Dedifferentiated amniotic fluid mesenchymal stem cell (primary cell): ENCODE measurements around the gene PHTF1.
"Not testable (repeated sequence)": the region's sequence is repeated elsewhere in the genome, so short reads cannot be mapped to it uniquely, and the experiment has no call there.

Source experiments
- DNase-seq: peaks from one replicate; pipeline ENCODE4 v3.0.0-alpha.2; 2016; ENCODE audit errors: extremely low spot score

PHTF1 gene

DNA sequence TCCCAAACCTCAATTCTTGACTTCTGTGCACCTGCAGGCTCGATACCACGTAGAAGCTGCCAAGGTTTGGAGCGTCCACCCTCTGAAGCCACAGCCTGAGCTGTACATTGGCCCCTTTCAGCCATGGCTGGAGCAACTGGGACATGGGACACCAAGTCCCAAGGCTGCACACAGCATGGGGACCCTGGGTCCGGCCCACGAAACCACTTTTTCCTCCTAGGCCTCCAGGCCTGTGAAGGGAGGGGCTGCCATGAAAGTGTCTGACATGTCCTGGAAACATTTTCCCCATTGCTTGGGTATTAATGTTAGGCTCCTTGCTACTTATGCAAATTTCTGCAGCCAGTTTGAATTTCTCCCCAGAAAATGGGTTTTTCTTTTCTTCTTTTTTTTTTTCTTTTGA lies 40.7 kb downstream of the PHTF1 start:
- not testable (repeated sequence) for DNase-seq

- not testable (repeated sequence) for DNase-seq
These were observed 41.8 kb downstream of the PHTF1 start for GRCh38 chr1:113717506-113717905.

- no peak for DNase-seq
These were observed 44.5 kb downstream of the PHTF1 start for GRCh38 chr1:113714606-113715269.

- no peak for DNase-seq
These were observed 57.9 kb downstream of the PHTF1 start for GRCh38 chr1:113701429-113701828.

DNA sequence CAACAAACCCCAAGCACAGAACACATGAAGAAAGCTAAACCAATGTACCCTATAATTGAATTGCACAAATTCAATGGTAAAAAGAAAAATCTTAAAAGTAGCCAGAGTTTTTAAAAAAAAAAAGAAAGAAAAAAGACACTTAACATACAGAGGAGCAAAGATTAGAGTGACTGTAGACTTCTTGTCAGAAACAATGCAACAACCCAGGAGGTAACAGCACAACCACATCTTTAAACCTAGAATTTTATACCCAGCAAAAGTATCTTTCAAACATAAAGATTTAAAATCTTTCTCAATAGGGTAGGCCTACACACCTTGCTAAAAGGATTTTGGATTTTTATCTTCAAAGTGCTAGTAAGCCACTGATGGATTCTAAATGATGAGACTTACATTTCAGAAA lies 64.4 kb downstream of the PHTF1 start:
- no peak for DNase-seq

DNA sequence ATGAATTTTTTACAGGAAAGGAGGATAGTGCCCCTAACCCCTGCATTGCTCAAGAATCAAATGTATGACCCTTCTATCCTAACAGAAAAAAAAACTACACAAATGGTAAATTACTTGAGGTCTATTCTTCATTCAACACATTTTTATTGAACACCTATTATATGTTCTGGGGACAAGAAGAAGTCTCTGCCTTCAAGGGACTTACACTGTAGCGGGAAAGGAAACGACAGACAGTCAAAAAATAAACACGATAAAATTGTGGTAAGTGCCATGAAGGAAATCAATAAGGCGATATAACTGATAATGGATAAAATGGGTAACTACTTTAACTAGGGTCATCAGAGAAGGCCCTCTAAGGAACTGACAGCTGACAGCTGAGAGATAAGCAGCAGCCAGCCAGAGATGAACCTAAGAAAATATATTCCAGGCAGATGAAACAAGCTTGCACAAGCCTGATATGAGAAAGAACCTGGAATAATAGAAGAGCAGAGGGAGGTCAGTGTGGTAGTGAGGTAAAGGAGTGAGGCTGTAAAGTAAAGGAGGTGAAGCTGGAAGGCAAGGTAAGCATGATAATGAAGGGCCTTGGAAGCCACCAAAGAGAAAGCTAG lies 66.4 kb downstream of the PHTF1 start:
- no peak for DNase-seq

- no peak for DNase-seq
These were observed 66.9 kb downstream of the PHTF1 start for GRCh38 chr1:113692342-113692741.

DNA sequence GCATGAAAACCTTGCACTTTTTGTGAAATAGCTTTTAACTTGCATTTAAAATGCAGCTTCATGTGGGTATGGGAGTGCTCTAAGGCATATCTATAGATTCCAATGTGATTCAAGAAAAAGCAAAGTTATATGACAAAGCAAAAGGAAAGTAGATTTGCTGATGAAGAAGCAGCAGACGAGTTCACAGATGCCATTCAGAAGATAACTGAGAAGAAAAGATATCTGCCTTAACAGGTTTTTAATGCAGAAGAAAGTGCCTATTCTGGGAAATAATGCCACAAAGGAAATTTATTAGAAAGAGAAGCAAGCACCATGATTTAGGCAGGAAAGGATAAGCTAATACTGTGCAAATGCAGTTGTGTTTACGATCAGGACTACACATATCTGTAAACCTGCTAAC lies 68.1 kb downstream of the PHTF1 start:
- DNase-seq, result no peak

- peak; percentile 76 for DNase-seq
These were observed 72.2 kb downstream of the PHTF1 start for GRCh38 chr1:113686891-113687618.

- no peak for DNase-seq
These were observed 75.1 kb downstream of the PHTF1 start for GRCh38 chr1:113684153-113684541.

GRCh38 chr1:113683384-113684152 lies 75.7 kb downstream of the PHTF1 start:
- DNase-seq, result no peak

DNA sequence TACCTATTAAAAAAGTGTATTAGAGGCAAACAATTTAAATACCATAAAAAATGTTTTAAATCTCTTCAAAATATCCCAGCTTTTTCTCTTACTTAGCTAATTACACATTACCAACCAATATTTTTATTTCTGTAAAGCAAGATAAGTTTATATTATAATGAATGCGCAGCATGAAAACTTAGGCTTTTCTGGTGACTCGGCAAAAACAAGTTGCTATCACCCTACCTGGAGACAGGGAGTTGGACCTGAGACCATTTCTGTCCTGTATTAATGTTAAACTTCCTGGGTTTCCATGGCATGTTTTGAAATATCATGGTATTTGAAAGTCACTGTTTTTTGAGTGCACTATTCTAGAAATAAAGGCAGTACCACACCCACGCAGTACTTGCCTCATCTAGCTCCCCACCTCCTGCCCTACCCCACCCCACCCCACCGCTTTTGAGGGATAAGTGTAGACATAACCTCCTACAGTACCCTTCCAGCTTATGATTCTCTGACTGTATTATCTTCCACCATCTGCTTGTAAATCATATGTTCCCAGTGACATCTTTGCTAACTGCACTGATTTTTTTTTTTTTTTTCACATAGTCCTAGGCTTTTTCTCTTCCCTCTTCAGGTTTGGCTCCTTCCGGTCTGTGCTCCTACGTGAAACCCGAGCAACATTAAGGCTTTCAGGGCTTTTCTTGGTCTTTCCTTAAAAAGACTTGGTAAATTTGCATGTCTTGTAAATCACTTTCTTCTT lies 77.5 kb downstream of the PHTF1 start:
- no peak for DNase-seq

- DNase-seq, result no peak
These were observed 81.2 kb downstream of the PHTF1 start for GRCh38 chr1:113678159-113678469.

GRCh38 chr1:113677250-113678158 lies 81.8 kb downstream of the PHTF1 start:
- peak; percentile 55 for DNase-seq

- DNase-seq, result no peak
These were observed 82.8 kb downstream of the PHTF1 start for GRCh38 chr1:113676524-113676923.

DNA sequence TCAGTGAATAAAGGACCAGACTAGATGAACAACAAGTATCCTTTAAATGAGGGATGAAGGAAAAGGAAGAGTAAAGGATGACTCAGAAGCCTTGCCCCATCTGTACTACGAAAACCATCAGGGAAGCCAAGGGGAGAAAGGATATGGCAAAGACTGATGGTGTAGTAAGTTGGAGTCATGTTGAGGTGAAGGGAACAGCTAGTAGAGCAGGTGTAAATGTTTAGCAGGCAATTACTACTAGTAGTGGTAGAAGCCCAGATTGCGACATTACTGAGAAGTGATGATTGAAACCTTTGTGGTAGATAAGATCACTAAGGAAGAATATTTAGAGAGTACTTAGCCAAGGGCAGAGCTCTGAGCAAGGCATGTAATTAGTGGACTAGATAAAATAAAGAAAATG lies 84.0 kb downstream of the PHTF1 start:
- no peak for DNase-seq

GRCh38 chr1:113674591-113674990 lies 84.7 kb downstream of the PHTF1 start:
- no peak for DNase-seq

GRCh38 chr1:113672491-113672890 lies 86.8 kb downstream of the PHTF1 start:
- DNase-seq, result no peak

DNA sequence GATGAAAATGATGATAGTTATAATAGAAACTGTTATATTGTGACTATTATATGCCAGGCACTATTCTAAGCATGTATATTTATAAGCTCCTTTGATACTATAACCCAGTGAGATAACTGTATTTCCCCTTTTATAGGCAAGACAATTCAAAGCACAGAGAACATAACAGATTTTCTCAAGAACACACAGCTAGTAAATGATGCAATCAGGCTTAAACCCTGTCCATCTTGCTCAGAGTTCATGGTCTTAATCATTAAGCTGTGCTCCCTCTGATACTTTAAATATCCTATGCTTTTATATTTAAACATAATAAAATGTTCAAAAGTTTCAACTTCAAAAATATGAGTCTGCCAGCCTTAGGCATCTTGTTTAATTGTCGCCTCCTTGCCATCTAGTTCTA lies 88.6 kb downstream of the PHTF1 start:
- no peak for DNase-seq

GRCh38 chr1:113669988-113670387 lies 89.3 kb downstream of the PHTF1 start:
- no peak for DNase-seq

- no peak for DNase-seq
These were observed 93.2 kb downstream of the PHTF1 start for GRCh38 chr1:113666126-113666525.
